Stimulated activated CD4-positive, alpha-beta T cell treated with anti-CD3 and anti-CD28 coated beads, TNF-alpha, amount 100 ng/mL, for 1 hour (primary cell): Measurements from ENCODE around the gene CLEC10A.
A peak's percentile ranks its signal among the peaks of the same experiment; 100 is the strongest.
"Not testable (repeated sequence)": the region's sequence is repeated elsewhere in the genome, so short reads cannot be mapped to it uniquely, and the experiment has no call there.

ENCODE experiments used
- DNase-seq, 3 donors: peaks; one replicate each; pipeline ENCODE4 v3.0.0-alpha.2; 2020; ENCODE audit warnings: low read depth in 3 of 3, low spot score in 1 of 3

Gene CLEC10A

DNA sequence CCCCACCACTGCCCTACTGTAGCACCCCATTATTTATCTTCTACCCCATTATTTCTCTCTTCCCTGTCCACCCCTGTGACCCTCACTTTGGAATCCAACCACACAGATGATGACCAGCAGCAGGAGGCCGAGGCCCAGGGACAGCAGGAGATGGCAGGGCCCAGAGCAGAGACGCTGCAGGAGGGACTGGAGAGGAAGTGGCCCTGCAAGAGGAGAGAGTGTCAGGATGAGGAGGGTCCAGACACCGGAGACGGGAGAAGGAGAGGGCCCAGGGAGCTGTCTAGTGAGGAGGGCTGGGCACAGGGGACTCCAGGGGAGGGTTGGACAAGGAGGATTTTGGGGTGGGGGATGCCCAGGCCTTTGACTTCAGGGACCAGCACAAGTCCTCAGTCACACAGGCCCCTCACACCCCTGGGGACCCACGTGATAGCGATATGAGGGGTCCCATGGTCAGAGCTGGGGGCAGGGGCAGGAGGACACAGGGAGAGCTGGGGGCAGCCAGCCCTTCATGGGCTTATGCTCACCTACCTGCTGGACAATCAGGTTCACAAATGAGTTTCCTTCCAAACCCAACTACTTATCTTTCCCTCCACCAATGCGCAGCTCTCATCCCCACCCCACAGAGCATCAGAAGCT lies 2.0 kb downstream of the CLEC10A start:
- DNase-seq = no peak

DNA sequence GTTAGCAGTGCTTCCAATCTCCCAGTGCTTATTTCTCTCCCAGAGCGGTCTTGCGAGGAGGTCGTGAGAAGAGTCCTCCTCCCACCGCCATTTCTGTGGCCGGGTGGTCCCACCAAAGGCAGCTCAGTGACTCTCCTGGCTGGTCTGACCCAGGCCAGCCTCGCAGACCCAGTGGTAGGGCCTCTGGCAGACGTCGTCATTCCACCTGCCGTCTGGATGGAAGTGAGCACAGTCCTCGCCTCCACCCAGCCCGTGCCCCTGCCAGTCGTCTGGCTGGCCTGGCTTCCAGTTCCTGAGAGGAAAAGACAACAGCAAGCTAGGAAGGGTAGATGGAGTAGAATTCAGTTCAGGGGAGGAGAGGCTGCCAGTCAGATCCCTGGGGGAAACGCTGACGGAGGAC lies 5.1 kb downstream of the CLEC10A start:
- no peak for DNase-seq

DNA sequence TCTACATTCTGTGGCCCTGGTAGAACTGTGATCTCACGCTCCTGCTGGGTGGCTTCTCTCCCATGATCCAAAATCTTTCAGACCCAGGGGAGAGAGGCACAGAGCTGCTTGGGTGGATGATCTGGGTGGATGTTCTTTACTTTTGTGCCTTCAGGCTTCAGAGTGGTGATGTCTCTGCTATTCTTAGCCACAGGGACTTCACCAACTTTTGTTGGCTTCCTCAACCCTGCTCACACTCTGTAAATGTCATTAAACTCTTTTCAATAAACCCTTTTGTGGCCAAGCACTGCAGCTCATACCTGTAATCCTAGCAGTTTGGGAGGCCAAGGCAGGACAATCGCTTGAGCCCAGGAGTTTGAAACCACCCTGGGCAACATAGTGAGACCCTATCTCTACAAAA lies 7.6 kb downstream of the CLEC10A start:
- DNase-seq = no peak

DNA sequence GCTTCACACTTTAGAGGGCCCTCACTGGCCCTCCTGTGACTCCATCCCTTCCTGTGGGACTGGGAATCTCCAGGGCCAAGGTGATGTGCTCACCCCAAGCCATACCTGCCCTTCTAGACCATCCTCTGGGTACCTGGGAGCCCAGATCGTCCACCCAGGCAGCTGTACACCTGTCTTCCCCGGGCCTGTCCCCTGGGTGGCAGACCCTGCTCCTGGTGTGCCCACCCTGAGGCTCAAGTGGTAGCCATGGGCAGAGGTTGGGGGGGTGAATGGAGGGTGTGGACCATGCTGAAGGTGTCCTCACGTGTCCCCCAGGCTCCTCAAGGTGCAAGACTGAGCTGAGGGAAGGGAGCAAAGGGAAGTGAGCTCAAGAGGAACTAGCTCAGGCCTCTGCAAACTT lies 9.3 kb downstream of the CLEC10A start:
- no peak for DNase-seq

DNA sequence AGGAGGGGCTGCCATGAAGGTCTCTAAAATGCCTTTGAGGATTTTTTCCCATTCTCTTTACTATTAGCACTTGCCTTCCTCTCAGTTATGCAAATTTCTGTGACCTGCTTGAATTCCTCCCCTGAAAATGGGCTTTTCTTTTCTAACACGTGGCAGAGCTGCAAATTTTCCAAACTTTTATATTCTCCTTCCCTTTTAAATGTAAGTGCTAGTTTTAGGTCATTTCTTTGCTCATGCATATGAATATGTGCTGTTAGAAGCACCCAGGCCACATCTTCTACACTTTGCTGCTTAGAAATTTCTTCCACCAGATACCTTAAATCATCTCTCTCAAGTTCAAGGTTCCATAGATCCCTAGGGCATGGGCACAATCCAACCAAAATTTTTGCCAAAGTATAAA lies 11.8 kb downstream of the CLEC10A start:
- DNase-seq = no peak

DNA sequence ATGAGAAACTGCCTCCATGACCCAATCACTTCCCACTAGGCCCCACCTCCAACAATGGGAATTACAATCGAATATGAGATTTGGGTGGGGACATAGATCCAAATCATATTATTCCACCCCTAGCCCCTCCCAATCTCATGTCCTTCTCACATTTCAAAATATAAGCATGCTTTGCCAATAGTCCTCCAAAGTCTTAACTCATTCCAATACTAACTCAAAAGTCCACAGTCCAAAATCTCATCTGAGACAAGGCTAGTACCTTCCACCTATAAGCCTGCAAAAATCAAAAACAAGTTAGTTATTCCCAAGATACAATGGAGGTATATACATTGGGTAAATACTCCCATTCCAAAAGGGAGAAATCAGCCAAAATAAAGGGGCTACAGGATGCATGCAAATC lies 12.9 kb downstream of the CLEC10A start:
- DNase-seq = no peak

DNA sequence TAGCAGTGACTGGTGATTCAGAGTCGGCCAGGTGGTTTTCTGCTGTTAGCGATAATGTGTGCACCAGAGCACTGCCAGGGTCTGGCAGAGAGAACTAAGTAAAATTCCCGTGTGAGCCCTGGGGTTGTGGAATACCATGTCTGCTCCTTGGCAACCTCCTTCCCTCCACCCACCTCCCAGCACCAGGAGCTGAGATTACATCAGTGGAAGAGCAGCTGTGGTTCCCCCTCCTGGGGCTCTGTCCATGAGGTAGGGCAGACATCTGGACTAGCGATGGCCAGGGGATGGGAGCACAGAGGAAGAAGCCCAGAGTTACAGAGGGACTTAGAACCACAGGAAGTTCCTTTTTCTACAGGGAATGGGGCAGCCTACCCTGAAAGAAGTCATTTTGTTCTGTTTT lies 15.8 kb downstream of the CLEC10A start:
- no peak for DNase-seq

DNA sequence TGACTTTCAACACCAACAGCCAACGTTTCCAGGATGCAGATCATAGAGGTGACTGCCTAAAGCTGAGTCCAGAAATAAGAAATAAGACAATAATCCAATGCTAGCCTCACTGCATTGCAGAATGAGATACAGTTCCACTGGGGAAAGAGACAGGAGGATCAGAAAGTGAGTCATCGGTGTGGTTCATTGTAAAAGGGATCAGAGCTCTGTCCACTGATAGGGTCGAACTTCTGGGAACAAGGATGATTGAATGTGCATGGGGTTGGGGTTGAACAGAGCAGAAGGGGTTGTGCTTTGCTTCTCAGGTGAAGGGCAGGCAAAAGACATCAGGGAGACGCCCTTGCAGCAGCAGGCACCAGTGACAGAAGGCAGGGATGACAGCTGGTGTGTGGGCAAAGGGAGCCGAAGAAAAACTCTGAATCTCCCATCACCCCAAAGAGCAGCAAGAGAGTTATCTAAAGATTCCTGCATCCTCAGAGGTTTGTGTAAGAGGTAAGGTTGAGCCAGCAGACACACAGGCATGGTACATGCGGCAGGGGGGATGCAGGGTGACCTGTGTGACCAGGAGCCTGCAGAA lies 16.4 kb downstream of the CLEC10A start:
- no peak for DNase-seq

DNA sequence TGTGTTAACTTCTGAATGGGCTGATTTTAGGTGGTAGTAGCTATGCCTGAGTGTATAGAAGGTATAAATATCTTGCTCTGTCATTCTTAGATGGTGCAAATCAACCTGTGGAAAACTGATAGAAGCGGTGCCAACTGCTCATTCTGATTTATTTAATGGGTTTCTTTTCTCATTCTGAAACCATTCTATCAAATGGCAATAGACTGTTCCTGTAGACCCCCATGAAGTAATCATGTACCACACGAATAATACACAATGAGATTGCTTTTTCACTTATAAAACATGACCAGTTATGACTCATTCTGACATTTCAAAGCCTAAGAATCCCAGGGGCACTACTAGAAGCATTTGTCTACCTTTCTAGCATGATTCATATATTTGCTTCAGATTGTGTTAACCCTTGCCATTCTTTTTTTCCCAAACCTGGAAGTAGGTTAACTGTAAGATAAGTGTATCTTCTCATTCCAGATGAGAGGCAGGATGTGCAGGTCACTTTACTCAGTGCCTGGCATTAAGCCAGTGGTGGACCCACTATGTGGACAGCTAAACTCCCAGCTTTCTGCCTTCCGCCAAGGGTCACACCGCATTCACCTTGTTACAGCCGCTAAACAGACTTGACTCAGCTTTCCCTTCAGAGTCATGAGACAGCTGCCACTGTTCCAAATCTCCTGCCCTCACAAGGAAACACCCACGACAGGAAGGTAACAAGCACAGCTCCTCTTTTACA lies 19.7 kb downstream of the CLEC10A start:
- DNase-seq = peak in 1 of 3 donors; percentile 25

DNA sequence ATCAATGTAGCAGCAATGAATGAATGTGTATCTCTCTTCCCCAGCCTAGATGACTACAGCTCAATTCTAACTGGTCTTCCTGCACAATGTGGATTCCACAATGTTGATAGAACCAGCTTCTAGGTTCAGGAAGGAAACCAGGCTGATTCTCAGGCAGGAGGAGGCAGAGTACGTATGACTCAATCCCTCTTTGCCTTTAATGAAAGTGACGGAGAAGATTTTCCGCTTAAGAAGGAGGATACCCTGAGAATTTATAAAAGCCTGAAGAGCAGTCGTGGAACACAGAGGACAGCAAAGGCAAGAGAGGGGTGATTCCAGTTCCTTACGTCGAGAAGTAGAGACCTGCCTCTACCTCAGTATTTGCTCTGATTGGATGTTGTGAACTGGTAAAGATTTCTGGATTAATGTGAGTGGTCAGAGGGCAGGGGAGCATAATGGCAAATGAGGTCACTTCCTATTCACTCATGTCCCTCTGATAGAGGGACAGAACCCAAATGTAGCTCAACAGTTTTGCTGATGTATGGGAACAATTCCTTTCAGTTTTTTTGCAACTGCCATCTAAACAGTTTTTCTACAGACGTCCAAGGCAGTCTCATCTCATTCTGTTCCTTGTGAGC lies 21.1 kb downstream of the CLEC10A start:
- DNase-seq = no peak

DNA sequence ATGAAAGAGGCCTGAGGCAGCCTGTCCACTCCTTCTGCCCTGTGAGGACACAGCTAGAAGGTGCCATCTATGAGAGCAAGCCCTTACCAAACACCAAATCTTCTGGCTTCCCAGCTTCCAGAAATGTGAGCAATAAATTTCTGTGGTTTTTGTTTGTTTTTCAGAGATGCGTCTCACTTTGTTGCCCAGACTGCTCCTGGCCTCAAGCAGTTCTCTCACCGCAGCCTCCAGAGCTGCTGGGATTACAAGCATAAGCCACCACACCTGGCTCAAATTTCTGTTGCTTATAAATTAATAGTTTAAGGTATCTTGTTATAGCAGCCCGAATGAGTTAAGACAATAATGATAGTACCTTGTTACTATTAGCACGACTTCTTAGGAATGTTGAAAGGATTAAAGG lies 23.7 kb downstream of the CLEC10A start:
- no peak for DNase-seq

DNA sequence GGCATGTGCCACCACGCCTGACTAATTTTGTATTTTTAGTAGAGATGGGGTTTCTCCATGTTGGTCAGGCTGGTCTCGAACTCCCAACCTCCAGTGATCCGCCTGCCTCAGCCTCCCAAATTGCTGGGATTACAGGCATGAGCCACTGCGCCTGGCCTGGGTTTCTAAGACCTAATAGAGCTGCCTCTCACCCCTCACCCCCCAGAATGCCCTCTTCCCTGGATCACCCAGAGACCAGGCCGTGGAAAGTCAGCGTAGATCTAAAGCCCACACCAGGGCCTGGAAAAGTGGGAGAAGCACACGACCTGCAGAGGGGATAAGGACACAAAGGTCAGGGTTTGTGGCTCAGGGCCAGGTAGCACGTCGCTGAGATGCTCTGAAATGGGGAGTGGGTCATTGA lies 29.5 kb downstream of the CLEC10A start:
- DNase-seq = not testable (repeated sequence)

DNA sequence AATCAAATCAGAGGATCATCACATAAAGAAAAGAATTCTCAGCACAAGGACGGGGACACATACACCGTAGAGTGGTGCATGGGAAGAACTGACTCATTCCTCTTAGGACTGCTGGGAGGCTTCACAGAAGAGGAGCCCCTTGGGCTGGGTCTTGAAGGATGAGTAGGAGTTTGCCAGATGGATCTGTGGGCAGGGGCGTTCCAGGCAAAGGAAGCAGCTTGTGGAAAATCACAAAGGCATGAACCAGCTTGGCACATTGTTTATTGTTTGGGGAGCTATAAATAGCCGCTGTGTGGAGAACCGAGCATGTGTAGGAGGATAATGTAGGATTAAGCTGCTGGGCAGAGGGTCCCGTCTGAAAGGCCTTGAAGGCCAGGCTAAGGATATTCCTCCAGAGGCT lies 31.1 kb downstream of the CLEC10A start:
- no peak for DNase-seq

DNA sequence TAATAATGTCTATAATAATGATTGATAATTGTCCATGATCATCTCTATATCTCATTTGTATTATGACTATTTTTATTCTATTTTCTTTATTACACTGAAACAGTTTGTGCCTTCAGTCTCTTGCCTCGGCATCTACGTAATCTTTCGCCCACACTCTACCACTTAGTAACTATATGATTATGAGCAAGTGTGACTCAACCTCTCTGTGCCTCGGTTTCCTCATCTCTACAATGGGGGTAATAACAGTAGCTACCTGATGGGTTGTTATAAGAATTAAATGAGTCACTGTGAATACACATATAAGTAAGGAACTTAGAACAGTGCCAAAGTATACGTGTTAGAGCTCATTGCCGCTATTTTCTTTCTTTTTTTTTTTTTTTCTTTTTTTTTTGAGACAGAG lies 32.5 kb downstream of the CLEC10A start:
- no peak for DNase-seq

DNA sequence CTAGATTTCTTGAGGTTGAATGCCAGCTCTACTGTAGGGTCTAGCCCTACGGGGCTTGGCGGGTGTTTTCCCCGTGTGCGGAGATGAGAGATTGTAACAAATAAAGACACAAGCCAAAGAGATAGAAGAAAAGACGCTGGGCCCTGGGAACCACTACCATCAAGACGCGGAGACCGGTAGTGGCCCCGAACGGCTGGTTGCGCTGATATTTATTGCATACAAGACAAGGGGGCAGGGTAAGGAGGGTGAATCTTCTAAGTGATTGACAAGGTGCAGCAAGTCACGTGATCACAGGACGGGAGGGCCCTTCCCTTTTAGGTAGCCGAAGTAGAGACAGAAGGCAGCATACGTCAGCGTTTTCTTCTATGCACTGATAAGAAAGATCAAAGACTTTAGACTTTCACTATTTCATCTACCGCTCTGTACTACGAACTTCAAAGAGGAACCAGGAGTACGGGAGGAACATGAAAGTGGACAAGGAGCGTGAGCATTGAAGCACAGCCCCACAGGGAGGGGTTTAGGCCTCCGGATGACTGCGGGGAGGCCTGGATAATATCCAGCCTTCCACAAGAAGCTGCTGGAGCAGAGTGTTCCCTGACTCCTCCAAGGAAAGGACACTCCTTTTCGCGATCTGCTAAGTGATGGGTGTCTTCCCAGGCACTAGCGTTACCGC lies 33.2 kb downstream of the CLEC10A start:
- DNase-seq = not testable (repeated sequence)

DNA sequence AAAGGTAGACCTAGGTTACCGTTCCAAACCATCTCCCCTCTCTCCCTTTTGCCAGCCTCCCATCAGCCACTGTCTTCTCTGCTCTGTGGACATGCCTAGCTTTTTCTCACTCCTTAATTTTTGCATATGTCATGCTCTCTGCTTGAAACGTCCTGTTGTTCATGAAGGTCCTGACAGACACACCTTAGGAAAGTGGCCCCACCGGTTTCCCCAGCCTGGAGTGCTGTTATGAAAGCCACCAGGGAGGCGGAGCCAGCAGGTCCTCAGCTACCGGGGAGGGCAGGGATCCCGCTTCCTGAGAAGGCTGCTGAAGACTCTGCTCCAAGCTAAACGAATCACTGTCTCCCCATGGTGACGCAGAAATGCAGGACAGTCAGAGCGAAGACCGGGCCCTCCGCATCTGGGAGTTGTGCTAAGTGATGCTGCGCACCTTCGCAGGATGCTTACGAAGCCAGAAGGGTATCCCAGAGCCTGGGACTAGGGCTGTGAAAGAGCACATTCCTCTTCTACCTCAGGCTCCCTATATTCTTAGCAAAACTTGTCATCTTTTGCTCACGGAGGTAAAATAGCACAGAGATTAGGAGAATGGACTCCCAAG lies 33.8 kb downstream of the CLEC10A start:
- DNase-seq = no peak

DNA sequence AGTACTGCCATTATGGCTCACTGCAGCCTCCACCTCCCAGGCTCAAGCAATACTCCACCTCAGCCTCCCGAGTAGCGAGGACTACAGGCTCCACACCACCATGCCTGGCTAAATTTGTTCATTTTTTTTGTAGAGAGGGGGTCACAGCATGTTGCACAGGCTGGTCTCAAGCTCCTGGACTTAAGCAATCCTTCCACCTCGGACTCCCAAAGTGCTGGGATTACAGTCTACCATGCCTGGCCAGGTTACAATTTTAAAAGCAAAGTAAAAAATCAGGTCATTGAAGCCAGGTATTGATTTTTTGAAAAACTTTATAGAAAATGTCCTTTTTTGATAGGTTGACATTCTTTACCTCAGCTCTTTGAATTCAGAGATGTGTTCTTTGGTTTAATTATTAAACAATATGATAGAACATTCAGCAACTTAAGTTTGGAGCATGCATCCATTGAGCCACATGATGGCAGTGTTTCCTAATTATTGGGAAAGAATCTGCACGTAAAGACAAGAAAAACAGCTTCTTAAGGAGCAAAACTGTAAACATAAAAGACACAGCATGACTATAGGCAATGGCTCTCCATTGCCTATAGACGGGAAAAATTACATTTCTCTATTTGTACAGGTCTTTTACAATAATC lies 34.4 kb downstream of the CLEC10A start:
- DNase-seq = no peak

DNA sequence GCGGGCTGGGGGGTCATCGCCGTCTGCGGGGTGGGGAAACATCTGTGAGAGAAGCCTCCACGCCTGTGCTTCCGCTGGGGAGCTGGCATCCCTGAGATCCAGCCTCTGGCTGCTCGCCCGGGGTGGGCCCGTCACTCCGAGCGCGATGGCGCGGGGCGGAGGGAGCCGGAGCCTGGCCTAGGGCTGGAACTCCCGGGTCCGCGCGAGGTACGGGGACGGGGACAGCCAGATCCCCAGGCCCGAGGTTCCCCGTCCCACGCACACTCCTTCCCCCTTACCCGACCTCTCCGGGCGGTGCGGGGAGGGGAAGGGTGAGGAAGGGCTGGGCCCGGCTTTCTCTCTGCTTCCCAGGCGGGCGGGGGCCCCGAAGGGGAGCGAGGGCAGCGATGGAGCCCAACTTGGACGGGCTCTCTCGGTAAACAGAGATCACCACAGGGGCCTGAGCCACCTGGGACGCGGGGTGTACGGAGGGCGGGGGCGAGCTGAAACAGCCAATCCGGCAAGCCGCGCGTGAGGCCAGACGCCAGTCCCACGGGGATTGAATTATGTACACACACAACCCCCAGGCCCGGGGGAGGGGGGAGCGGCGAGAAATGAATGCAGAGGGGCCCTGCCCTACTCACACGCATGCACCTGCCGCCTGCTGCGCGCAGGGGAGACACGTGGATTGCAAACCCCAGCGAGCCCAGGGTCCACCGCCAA lies 36.4 kb downstream of the CLEC10A start, which contains the start of gene SLC16A11:
SLC16A11 (minus strand) TSS at position 596 of the 702 bp plus-strand sequence; CDS start at position 17, 579 bp downstream.
- no peak for DNase-seq

DNA sequence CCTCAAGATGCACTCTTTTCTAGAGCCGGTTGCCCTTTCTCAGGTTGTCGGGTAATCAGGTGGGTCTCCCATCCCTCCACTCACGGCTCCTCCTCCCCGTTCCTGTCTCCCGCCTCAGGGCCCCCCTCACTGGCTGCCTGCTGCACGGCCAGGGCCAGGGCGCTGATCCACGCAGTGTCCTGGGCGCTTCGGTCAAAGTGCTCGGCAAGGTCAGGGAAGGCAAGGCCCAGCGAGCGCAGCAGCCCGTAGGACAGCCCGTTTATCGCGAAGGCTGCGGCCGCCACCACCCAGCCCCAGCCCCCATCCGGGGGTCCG lies 36.9 kb downstream of the CLEC10A start:
- DNase-seq = no peak

DNA sequence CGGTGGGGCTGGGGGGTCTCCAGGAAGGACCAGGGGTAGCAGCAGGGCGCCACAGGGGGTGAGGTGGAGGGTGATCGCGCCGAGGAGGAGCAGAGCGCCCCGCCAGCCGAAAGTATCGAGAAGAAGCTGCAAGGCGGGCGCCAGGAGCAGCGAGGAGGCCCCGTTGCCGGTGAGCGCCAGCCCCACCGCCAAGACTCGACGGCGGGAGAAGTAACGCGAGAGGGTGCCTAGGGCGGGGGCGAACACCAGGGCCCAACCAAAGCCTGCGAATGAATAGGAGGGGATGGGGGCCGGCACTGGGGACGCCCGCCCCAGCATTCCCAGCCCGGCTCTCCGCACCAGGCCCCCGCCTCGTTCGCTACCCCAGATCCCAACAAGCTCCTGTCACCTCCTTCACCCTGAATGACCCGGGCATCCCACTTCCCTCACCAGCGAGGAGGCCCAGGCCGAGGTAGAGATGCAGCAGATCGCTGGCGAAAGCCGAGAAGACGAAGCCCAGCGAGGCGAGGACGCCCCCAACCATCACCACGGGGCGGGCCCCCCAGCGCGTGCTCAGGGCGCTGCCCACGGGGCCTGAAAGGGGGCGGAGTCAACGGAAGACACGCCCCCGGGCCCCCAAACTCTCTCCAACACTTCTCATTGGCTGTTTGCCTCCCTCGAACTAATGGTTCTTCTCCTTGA lies 37.4 kb downstream of the CLEC10A start:
- no peak for DNase-seq
